Endodermal cell (in vitro differentiated cells): ENCODE results near the gene GOLGA8S. TPM values are rescaled to one million over a fixed set of nuclear protein-coding genes. Genes with fewer than 3 reads are reported as not detected.
"Not testable (repeated sequence)": the region's sequence is repeated elsewhere in the genome, so short reads cannot be mapped to it uniquely, and the experiment has no call there.

Source experiments
- DNase-seq: peaks from one replicate; pipeline ENCODE4 v3.0.0-alpha.2; 2017
- H3K27ac ChIP-seq: 2 replicates; pipeline ENCODE4 v1.5.1; 2013; ENCODE audit warnings: mild to moderate bottlenecking, low read depth, low read length, moderate library complexity
- H3K27me3 ChIP-seq: 2 replicates; pipeline ENCODE4 v1.6.1; 2013; ENCODE audit warnings: mild to moderate bottlenecking, low read length, moderate library complexity; ENCODE audit not compliant: insufficient read depth, control insufficient read depth, poor library complexity, severe bottlenecking
- H3K36me3 ChIP-seq: 2 replicates; pipeline ENCODE4 v1.7.0; 2013; ENCODE audit warnings: mild to moderate bottlenecking, low read length, moderate library complexity; ENCODE audit not compliant: control insufficient read depth, insufficient read depth
- H3K4me1 ChIP-seq: one replicate; pipeline ENCODE4 v1.7.0; 2013; ENCODE audit warnings: low read length; ENCODE audit not compliant: control insufficient read depth, insufficient read depth
- H3K4me3 ChIP-seq: 2 replicates; pipeline ENCODE4 v1.5.1; 2013; ENCODE audit warnings: mild to moderate bottlenecking, low read length, moderate library complexity
- H3K9ac ChIP-seq: 2 replicates; pipeline ENCODE4 v1.6.1; 2013; ENCODE audit warnings: mild to moderate bottlenecking, low read length, moderate library complexity; ENCODE audit not compliant: poor library complexity, severe bottlenecking; ENCODE audit errors: extremely low read depth
- H3K9me3 ChIP-seq: 2 replicates; pipeline ENCODE4 v1.6.1; 2013; ENCODE audit warnings: mild to moderate bottlenecking, low read length, moderate library complexity; ENCODE audit not compliant: control insufficient read depth
- H3K27ac Mint-ChIP-seq: 2 replicates; pipeline ENCODE4 v1.8.0; 2020; ENCODE audit warnings: mixed read lengths
- H3K27me3 Mint-ChIP-seq: 2 replicates; pipeline ENCODE4 v1.8.0; 2021; ENCODE audit warnings: mild to moderate bottlenecking, mixed read lengths; ENCODE audit not compliant: insufficient read depth
- H3K36me3 Mint-ChIP-seq: 2 replicates; pipeline ENCODE4 v1.8.0; 2020; ENCODE audit warnings: low read depth, mixed read lengths
- H3K4me1 Mint-ChIP-seq: 2 replicates; pipeline ENCODE4 v1.8.0; 2020; ENCODE audit warnings: mixed read lengths
- H3K4me3 Mint-ChIP-seq: 2 replicates; pipeline ENCODE4 v1.8.0; 2020; ENCODE audit warnings: mild to moderate bottlenecking, moderate library complexity, mixed read lengths
- H3K9me3 Mint-ChIP-seq: 2 replicates; pipeline ENCODE4 v1.8.0; 2020; ENCODE audit warnings: mild to moderate bottlenecking, mixed read lengths
- CTCF ChIP-seq: fragments of 200-600 bp; sonication (generic); conservative IDR thresholded peaks from 2 replicates; pipeline ENCODE4 v1.5.0; 2021; ENCODE audit warnings: antibody characterized with exemption, mild to moderate bottlenecking
- WGBS, 2 experiments: methylation state at CpG; one replicate each; pipeline versions ENCODE4 v1.1.5 to v1.1.7; 2013; ENCODE audit warnings: missing lambda C conversion rate in 2 of 2, mixed read lengths in 1 of 2; ENCODE audit not compliant: insufficient coverage in 1 of 2, insufficient read length in 1 of 2; 5-methylcytosine and 5-hydroxymethylcytosine counted together
- total RNA-seq, 2 donors: library from RNA; stranded (reverse); fragmentation: NEBNext Ultra II Directional in 1 of 2; extraction: Animal tissue kit (Norgen Biotek cat#: 25700) in 1 of 2; gene quantifications; 2 replicates in 1 of 2; 3 replicates in 1 of 2; pipeline ENCODE4 v1.2.1, GENCODE V29; 2021

GOLGA8S gene
- total RNA-seq, 2 donors from 2014 or later = 0.07 TPM; not detected in 1

DNA sequence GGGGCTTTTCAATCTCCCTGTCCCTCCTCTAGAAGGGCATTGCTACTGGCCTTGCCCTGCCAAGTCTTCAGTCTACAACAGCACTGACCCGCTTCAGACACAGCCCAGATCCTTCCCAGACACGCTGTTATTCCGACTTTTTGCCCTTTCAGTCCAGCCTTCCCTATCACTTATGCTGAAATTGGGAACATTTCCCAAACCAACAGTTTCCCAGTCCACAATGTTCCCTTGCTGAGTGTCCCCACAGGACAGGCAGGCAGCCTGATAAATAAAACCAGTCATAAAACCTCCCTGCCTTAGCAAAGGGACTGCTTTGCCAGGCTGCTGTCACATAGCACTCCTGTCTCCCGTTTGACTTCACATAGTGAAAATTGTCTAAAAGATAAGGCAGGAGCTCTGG lies 49.0 kb downstream of the GOLGA8S start:
- H3K9me3 Mint-ChIP-seq = peaks cover 84% of the 10 kb centered on the region
- no peaks in the 10 kb centered on the region for H3K4me1 Mint-ChIP-seq
- no peaks in the 10 kb centered on the region for H3K36me3 ChIP-seq
- H3K4me1 ChIP-seq = no peaks in the 10 kb centered on the region
- H3K9ac ChIP-seq = no peak overlapping the region
- H3K27ac Mint-ChIP-seq = no peak overlapping the region
- no peaks in the 10 kb centered on the region for H3K36me3 Mint-ChIP-seq
- peaks cover 3% of the 10 kb centered on the region for H3K27me3 Mint-ChIP-seq
- 76 to 86% methylated on average over 3 to 4 of the region's 4 CpGs for WGBS, 2 experiments
- no peak for DNase-seq
- no peak overlapping the region for H3K27ac ChIP-seq
- H3K4me3 ChIP-seq = no peak overlapping the region
- H3K4me3 Mint-ChIP-seq = no peak overlapping the region
- H3K9me3 ChIP-seq = peaks cover 5% of the 10 kb centered on the region
- TF ChIP-seq CTCF = no peak
- H3K27me3 ChIP-seq = no peaks in the 10 kb centered on the region

DNA sequence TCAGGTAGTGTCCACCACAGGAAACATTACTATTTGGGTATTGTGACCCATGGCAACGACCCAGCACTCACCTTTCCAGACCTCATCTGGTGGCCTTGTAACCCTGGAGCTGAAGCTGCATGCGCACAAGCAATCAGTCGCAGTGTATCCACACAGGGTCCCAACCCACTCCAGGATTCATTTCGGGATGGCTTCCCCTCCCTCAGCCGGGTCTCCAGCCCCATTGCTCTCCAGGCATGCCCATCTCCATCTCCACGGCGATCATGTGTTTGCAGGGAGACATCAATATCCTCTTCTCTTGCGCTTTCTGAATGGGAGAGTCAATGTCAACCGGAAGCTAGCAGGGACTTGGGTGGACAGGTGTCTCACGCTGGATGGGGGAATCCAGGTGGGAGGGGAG lies 57.3 kb downstream of the GOLGA8S start:
- H3K9me3 Mint-ChIP-seq = peaks cover 73% of the 10 kb centered on the region

GRCh38 chr15:23412881-23413600 lies 58.5 kb downstream of the GOLGA8S start:
- not testable (repeated sequence) for H3K4me3 Mint-ChIP-seq, H3K4me1 ChIP-seq, H3K9ac ChIP-seq, H3K4me3 ChIP-seq, H3K9me3 ChIP-seq, H3K4me1 Mint-ChIP-seq, DNase-seq, H3K27me3 ChIP-seq, H3K27ac Mint-ChIP-seq, H3K36me3 ChIP-seq, H3K36me3 Mint-ChIP-seq, H3K27ac ChIP-seq, H3K27me3 Mint-ChIP-seq
- H3K9me3 Mint-ChIP-seq = peaks cover 72% of the 10 kb centered on the region
- WGBS, 2 experiments = 81 to 100% methylated on average over 1 to 5 of the region's 5 CpGs

More for the DNA sequence above, 57.3 kb downstream of the GOLGA8S start:
- DNase-seq = no peak
- Mint-ChIP-seq H3K27ac (no peak overlapping the region), H3K36me3 (no peaks in the 10 kb centered on the region), H3K4me3 (no peak overlapping the region), H3K27me3 (peaks cover 2% of the 10 kb centered on the region), H3K4me1 (no peaks in the 10 kb centered on the region)
- no peaks in the 10 kb centered on the region for H3K27me3 ChIP-seq
- no peak overlapping the region for H3K9ac ChIP-seq
- H3K4me1 ChIP-seq = no peaks in the 10 kb centered on the region
- no peak overlapping the region for H3K4me3 ChIP-seq
- no peak for TF ChIP-seq CTCF
- no peak overlapping the region for H3K27ac ChIP-seq
- 75 to 84% methylated on average over 7 to 10 of the region's 10 CpGs for WGBS, 2 experiments
- no peaks in the 10 kb centered on the region for H3K36me3 ChIP-seq
- H3K9me3 ChIP-seq = peaks cover 5% of the 10 kb centered on the region

Other genes with a start within 250 kb of the GOLGA8S start
- gene GOLGA6L1, start 217.9 kb upstream of the GOLGA8S start, total RNA-seq = not detected
- not detected for gene GOLGA6L26, start 20.6 kb upstream of the GOLGA8S start, total RNA-seq
- gene GOLGA6L2, start 92.5 kb downstream of the GOLGA8S start, total RNA-seq = not detected
- not detected for gene MKRN3, start 210.9 kb downstream of the GOLGA8S start, total RNA-seq